ENCODE measurements around the gene ZBTB17. TPM values are rescaled to one million over a fixed set of nuclear protein-coding genes. Genes with fewer than 3 reads are reported as not detected.
"Not testable (repeated sequence)": the region's sequence is repeated elsewhere in the genome, so short reads cannot be mapped to it uniquely, and the experiment has no call there.

ZBTB17 gene
- 73.4 TPM for polyA plus RNA-seq (2012; ENCODE audit: insufficient read depth, insufficient read length, low read depth)

DNA sequence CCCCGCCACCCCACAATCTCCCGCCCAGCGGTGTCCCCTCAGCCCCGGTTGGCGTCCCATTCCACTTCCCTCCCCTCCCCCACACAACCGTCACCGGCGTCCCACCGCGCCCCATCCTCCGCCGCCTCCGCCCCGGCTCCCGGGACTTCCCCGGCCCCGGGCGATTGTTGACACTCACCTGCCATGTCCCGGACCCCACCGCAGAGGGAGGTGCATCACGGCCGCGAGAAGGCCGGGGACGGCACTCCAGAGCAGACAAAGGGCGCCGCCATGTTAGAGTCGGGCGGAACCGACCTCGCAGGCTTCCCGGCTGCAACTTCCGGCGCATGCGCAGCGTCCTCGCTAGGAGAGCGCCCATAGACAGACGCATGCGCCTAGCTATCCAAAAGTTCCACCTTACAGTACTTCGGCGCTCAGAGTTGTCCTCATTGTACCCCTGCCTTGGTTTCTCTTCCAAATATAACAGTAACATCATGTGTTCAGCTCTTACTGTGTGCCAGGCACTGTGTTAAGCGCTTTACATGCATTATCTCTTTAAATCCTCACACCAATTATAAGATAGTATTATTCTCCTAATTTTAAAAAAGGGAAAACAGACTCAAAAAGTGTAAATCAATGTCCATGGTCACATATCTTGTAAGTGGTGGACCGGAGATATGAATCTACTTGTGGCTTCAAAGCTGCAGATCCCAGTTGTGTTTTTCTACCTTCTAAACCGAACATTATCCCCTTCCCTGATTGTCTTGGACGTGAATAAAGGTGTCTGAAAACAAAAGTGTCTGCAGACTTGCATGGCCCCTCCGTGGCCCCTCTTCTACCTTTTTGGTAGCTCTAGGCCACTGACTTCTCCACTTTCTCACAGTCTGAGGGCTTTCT lies at the start of gene ZBTB17:
Gene ZBTB17 (minus strand): TSS at position 297 of the 876 bp plus-strand sequence. CDS start 27,606 bp downstream, outside the sequence.
- TF ChIP-seq, protein P1, sequence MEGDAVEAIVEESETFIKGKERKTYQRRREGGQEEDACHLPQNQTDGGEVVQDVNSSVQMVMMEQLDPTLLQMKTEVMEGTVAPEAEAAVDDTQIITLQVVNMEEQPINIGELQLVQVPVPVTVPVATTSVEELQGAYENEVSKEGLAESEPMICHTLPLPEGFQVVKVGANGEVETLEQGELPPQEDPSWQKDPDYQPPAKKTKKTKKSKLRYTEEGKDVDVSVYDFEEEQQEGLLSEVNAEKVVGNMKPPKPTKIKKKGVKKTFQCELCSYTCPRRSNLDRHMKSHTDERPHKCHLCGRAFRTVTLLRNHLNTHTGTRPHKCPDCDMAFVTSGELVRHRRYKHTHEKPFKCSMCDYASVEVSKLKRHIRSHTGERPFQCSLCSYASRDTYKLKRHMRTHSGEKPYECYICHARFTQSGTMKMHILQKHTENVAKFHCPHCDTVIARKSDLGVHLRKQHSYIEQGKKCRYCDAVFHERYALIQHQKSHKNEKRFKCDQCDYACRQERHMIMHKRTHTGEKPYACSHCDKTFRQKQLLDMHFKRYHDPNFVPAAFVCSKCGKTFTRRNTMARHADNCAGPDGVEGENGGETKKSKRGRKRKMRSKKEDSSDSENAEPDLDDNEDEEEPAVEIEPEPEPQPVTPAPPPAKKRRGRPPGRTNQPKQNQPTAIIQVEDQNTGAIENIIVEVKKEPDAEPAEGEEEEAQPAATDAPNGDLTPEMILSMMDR (IDR thresholded peaks at IDR 0.05; ENCODE audit: low read depth, low read length), result no peak
- Histone ChIP-seq H3K4me3 (ENCODE audit: low read depth, low read length) (peak within 1 kb of the TSS; percentile 67), H3K4me1 (no peaks in the 10 kb centered on the region)

DNA sequence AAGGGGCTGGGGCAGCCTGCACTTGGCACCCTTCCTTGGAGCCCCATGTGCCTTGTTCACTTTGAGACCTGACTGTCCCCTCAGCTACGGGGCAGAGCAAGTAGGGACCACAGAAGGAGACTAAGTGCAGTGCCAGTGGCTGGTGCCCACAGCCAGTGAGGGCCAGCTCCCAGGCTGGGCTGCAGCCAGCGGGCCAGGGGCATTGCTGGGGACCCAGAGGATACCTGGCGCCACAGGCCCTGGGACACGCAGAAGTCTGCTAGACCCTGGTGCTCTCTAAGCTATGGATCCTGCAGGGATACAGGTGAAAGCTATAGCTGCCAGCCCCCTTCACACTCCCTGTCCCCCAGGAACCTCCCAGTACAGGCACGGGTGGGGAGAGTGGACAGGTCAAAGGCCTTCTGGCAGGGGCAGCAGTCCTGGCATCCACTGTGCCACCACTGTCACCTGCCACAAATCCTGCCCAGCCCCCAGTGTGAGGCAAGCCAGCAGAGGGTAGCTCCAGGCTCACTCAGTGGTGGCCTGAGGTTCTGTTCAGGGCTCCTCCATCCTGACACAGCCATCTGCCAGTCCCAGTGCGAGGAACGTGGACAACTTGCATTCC lies 47.3 kb upstream of the ZBTB17 start:
- Histone ChIP-seq H3K9me3 (no peaks in the 10 kb centered on the region), H3K4me1 (peaks cover 13% of the 10 kb centered on the region; the same call in 1 of the 2 replicates), H3K36me3 (no peaks in the 10 kb centered on the region), H3K27me3 (no peaks in the 10 kb centered on the region), H3K4me3 (ENCODE audit: low read depth, low read length) (no peak overlapping the region)
- TF ChIP-seq, protein P1 (IDR thresholded peaks at IDR 0.05; ENCODE audit: low read depth, low read length), result no peak
- DNase-seq, result no peak

More for the DNA sequence above, at the start of gene ZBTB17:
- Histone ChIP-seq H3K27me3 (no peaks in the 10 kb centered on the region), H3K36me3 (no peaks in the 10 kb centered on the region), H3K9me3 (no peaks in the 10 kb centered on the region)
- DNase-seq, result peak; percentile 90

DNA sequence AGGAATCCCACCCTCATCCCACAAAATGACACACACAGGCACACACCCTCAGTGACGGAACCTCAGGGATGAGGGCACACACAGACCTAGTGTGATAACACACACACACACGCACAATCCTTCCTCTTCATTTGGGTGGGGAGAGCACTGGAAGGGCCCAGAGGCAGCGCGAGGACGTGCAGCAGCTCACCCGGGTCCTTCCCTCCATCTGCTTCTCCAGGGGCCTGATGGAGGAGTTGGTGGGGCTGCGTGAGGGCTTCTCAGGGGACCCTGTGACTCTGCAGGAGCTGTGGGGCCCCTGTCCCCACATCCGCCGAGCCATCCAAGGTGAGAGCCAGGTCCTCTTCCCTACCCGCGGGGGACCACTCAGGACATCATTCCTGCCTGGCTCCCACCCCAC lies 46.5 kb upstream of the ZBTB17 start:
- Histone ChIP-seq H3K9me3 (no peaks in the 10 kb centered on the region), H3K4me1 (peaks cover 21% of the 10 kb centered on the region), H3K4me3 (ENCODE audit: low read depth, low read length) (no peak overlapping the region), H3K36me3 (no peaks in the 10 kb centered on the region), H3K27me3 (no peaks in the 10 kb centered on the region)
- no peak for DNase-seq
- TF ChIP-seq, protein P1 (IDR thresholded peaks at IDR 0.05; ENCODE audit: low read depth, low read length), result no peak

DNA sequence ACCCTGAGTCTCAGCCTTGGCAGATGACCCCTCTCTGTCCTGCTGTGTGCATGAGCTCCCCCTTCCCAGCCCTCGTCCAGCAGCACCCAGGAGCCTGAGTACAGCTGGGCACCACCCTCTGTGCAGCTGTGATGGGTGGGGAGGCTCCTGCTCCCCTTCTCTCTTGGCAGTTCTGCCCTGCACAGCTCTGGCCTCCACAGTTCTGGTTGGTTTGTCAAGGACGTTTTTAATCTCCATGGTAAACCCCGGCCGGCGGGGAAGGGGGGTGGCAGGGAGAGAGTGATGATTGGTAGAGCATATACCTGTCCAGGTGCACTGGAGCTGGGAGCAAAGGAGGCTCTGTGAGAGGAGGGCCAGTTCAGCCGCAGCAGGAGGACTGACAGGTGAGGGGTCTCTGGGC lies 45.8 kb upstream of the ZBTB17 start, which contains the start of gene CLCNKA:
Gene CLCNKA (plus strand): TSS at position 356 of the 400 bp plus-strand sequence. CDS start 584 bp downstream, outside the sequence.
- Histone ChIP-seq H3K36me3 (no peaks in the 10 kb centered on the region), H3K9me3 (no peaks in the 10 kb centered on the region), H3K4me3 (ENCODE audit: low read depth, low read length) (no peak within 1 kb of the TSS), H3K4me1 (peaks cover 22% of the 10 kb centered on the region), H3K27me3 (no peaks in the 10 kb centered on the region)
- no peak for DNase-seq
- TF ChIP-seq, protein P1 (IDR thresholded peaks at IDR 0.05; ENCODE audit: low read depth, low read length), result no peak

DNA sequence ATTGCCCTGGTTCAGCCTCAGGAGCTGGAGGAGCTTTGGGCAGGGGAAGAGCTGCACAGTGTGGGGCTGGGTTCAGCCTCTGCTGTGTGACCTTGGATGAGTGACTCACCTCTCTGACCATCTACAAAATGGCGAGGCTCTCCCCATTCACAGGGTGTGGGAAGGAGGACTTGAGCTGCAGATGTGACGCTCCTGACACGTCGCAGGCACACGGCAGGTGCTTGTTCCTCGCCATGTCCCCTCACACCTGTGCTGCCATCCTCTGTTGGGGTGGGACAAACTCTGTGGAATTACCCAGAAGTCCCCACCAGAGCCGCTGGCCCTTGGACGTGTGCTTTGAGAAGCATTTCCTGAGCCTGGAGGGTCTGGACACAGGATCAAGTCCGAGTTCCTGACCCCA lies 45.0 kb upstream of the ZBTB17 start:
- not testable (repeated sequence) for H3K36me3 ChIP-seq; H3K4me3 ChIP-seq (ENCODE audit: low read depth, low read length); DNase-seq; H3K27me3 ChIP-seq; H3K9me3 ChIP-seq
- H3K4me1 ChIP-seq, result peaks cover 22% of the 10 kb centered on the region

DNA sequence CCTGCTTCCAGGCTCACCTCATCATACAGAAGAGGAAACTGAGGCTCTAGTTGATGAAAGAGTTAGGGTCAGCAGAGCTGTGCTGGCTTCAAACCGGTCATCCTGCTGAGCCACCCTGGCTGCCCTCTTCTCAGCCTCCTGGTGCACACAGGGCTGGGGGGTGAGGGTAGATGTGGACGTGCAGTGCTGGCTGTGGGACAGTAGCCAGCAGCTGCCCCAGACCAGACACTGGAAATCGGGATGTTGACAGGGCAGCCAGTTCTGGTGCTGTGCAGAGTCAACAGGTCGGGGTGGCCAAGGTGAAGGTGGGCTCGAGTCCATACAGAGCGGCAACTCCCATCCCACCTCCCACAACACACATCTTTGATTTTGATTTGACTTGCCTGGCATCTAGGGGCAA lies 44.4 kb upstream of the ZBTB17 start:
- no peaks in the 10 kb centered on the region for H3K36me3 ChIP-seq
- no peaks in the 10 kb centered on the region for H3K9me3 ChIP-seq
- no peaks in the 10 kb centered on the region for H3K27me3 ChIP-seq
- TF ChIP-seq, protein P1 (IDR thresholded peaks at IDR 0.05; ENCODE audit: low read depth, low read length), result no peak
- no peak overlapping the region for H3K4me3 ChIP-seq (ENCODE audit: low read depth, low read length)
- H3K4me1 ChIP-seq, result peaks cover 27% of the 10 kb centered on the region
- no peak for DNase-seq

Data from BE2C (cell line).